Nephron (organoid): Measurements from ENCODE around the gene ZBTB21.

Experiments
- H3K27ac Mint-ChIP-seq, 3 experiments: 2 replicates each; pipeline ENCODE4 v1.8.0; 2020; ENCODE audit warnings: mixed read lengths in 3 of 3, mild to moderate bottlenecking in 2 of 3, moderate library complexity in 1 of 3
- H3K27me3 Mint-ChIP-seq: 2 replicates; pipeline ENCODE4 v1.8.0; 2021; ENCODE audit warnings: low read depth, mild to moderate bottlenecking, moderate library complexity, mixed read lengths
- H3K36me3 Mint-ChIP-seq: 2 replicates; pipeline ENCODE4 v1.8.0; 2020; ENCODE audit warnings: low read depth, mixed read lengths
- H3K4me1 Mint-ChIP-seq: 2 replicates; pipeline ENCODE4 v1.8.0; 2020; ENCODE audit warnings: mixed read lengths
- H3K4me3 Mint-ChIP-seq, 3 experiments: 2 replicates each; pipeline ENCODE4 v1.8.0; 2020; ENCODE audit warnings: mild to moderate bottlenecking in 3 of 3, mixed read lengths in 3 of 3, moderate library complexity in 2 of 3
- H3K9me3 Mint-ChIP-seq: 2 replicates; pipeline ENCODE4 v1.8.0; 2020; ENCODE audit warnings: mixed read lengths
- TF ChIP-seq, protein P1 (sequence below), 3 experiments: fragments of 200-600 bp; sonication (generic); IDR thresholded peaks; one replicate each; pipeline ENCODE4 v1.5.0; 2021; ENCODE audit warnings: antibody characterized with exemption in 3 of 3; ENCODE audit not compliant: unreplicated experiment in 3 of 3

ZBTB21 gene

GRCh38 chr21:42010507-42011495, 641 bp upstream of the ZBTB21 start:
- Mint-ChIP-seq H3K36me3 (peaks cover 13% of the 10 kb centered on the region), H3K27me3 (peaks cover 39% of the 10 kb centered on the region), H3K9me3 (peaks cover 4% of the 10 kb centered on the region), H3K4me1 (peaks cover 5% of the 10 kb centered on the region), H3K27ac (peak overlapping the region; percentile 87 to 97 (median 93)), H3K4me3 (peak overlapping the region; percentile 87 to 94 (median 90))
- TF ChIP-seq, protein P1, sequence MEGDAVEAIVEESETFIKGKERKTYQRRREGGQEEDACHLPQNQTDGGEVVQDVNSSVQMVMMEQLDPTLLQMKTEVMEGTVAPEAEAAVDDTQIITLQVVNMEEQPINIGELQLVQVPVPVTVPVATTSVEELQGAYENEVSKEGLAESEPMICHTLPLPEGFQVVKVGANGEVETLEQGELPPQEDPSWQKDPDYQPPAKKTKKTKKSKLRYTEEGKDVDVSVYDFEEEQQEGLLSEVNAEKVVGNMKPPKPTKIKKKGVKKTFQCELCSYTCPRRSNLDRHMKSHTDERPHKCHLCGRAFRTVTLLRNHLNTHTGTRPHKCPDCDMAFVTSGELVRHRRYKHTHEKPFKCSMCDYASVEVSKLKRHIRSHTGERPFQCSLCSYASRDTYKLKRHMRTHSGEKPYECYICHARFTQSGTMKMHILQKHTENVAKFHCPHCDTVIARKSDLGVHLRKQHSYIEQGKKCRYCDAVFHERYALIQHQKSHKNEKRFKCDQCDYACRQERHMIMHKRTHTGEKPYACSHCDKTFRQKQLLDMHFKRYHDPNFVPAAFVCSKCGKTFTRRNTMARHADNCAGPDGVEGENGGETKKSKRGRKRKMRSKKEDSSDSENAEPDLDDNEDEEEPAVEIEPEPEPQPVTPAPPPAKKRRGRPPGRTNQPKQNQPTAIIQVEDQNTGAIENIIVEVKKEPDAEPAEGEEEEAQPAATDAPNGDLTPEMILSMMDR (IDR thresholded peaks at IDR 0.05; ENCODE audit: unreplicated experiment in 3 of 3) = peak in 1 of 3 experiments; percentile 22

- H3K4me1 Mint-ChIP-seq = peaks cover 10% of the 10 kb centered on the region
- peaks cover 13% of the 10 kb centered on the region for H3K36me3 Mint-ChIP-seq
- peaks cover 28% of the 10 kb centered on the region for H3K27me3 Mint-ChIP-seq
- TF ChIP-seq, protein P1 (IDR thresholded peaks at IDR 0.05; ENCODE audit: unreplicated experiment in 3 of 3) = peak in 2 of 3 experiments; percentile 6 to 33
- H3K27ac Mint-ChIP-seq = peak overlapping the region; percentile 55 to 97 (median 93)
- peaks cover 2% of the 10 kb centered on the region for H3K9me3 Mint-ChIP-seq
- peak overlapping the region; percentile 84 to 99 (median 88) for H3K4me3 Mint-ChIP-seq
These were observed 936 bp downstream of the ZBTB21 start for GRCh38 chr21:42009018-42009830.

DNA sequence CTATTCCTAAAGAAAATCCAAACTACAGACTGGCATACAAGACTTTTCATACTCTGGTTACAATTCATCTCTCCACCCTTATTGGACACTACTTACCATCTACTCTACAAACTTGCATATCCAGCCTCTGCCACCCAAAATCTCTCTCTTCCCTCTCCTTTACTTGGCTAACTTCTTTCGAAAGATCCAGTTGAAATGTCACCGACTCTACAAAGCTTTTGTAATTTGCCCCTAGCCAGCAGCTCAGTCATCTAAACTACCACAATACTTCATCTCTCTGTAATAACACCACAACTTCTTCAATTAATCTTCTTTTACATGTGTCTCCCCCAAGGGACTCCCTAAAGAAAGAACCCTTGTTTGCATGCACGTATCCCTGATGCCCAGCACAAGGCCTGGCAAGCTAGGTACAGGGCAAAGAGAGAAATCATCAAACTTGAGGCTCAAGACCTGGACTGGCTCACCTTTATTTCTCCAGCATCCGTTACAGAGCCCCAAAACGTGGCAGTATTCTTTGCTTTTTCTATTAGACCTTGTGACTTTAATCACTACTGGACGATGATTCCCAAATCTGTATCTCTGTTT, 2.7 kb downstream of the ZBTB21 start:
- peaks cover 18% of the 10 kb centered on the region for H3K36me3 Mint-ChIP-seq
- H3K27ac Mint-ChIP-seq = no peak overlapping the region

GRCh38 chr21:42006765-42007164, 3.4 kb downstream of the ZBTB21 start:
- Mint-ChIP-seq H3K4me3 (peak overlapping the region in 2 of 3 experiments; percentile 37 to 65), H3K27me3 (peaks cover 6% of the 10 kb centered on the region), H3K27ac (no peak overlapping the region), H3K4me1 (peaks cover 5% of the 10 kb centered on the region), H3K36me3 (peaks cover 23% of the 10 kb centered on the region), H3K9me3 (peaks cover 2% of the 10 kb centered on the region)
- TF ChIP-seq, protein P1 (IDR thresholded peaks at IDR 0.05; ENCODE audit: unreplicated experiment in 3 of 3) = no peak

More for the DNA sequence above, 2.7 kb downstream of the ZBTB21 start:
- TF ChIP-seq, protein P1 (IDR thresholded peaks at IDR 0.05; ENCODE audit: unreplicated experiment in 3 of 3) = no peak
- peaks cover 13% of the 10 kb centered on the region for H3K27me3 Mint-ChIP-seq
- H3K9me3 Mint-ChIP-seq = peaks cover 2% of the 10 kb centered on the region
- H3K4me1 Mint-ChIP-seq = peaks cover 5% of the 10 kb centered on the region
- peak overlapping the region; percentile 22 to 26 (median 22) for H3K4me3 Mint-ChIP-seq

- Mint-ChIP-seq H3K4me3 (no peak overlapping the region), H3K27me3 (no peaks in the 10 kb centered on the region), H3K36me3 (peaks cover 43% of the 10 kb centered on the region), H3K9me3 (no peaks in the 10 kb centered on the region), H3K4me1 (peaks cover 5% of the 10 kb centered on the region), H3K27ac (no peak overlapping the region)
- TF ChIP-seq, protein P1 (IDR thresholded peaks at IDR 0.05; ENCODE audit: unreplicated experiment in 3 of 3) = no peak
These were observed 5.6 kb downstream of the ZBTB21 start for GRCh38 chr21:42004406-42005199.
